ENCODE data around the gene EXOC6.

GRCh38 chr10:92834331-92834730, 14.0 kb upstream of the EXOC6 start:
- TF ChIP-seq GATA3 (IDR thresholded peaks at IDR 0.05; ENCODE audit: low read depth, low read length) (no peak), GATA2 (IDR thresholded peaks at IDR 0.05; ENCODE audit: low read depth, low read length) (no peak)
